ENCODE data around the gene UBE3C.
A peak's percentile ranks its signal among the peaks of the same experiment; 100 is the strongest.

Gene UBE3C

GRCh38 chr7:157309988-157310668 is 171.4 kb downstream of the UBE3C start:
- no peaks in the 10 kb centered on the region for H3K27me3 Mint-ChIP-seq
- H3K4me3 Mint-ChIP-seq: no peak overlapping the region
- no peak overlapping the region for H3K27ac Mint-ChIP-seq

GRCh38 chr7:157310676-157311185 is 172.0 kb downstream of the UBE3C start:
- H3K27me3 Mint-ChIP-seq: no peaks in the 10 kb centered on the region
- H3K4me1 Mint-ChIP-seq (ENCODE audit: low read depth): peaks cover 23% of the 10 kb centered on the region
- H3K9me3 Mint-ChIP-seq: no peaks in the 10 kb centered on the region
- no peak overlapping the region for H3K4me3 Mint-ChIP-seq
- no peak for DNase-seq
- peak overlapping the region; percentile 20 for H3K27ac Mint-ChIP-seq
- no peaks in the 10 kb centered on the region for H3K36me3 Mint-ChIP-seq (ENCODE audit: low read depth)

More at GRCh38 chr7:157309988-157310668, 171.4 kb downstream of the UBE3C start:
- DNase-seq: no peak
- no peaks in the 10 kb centered on the region for H3K9me3 Mint-ChIP-seq
- H3K36me3 Mint-ChIP-seq (ENCODE audit: low read depth): no peaks in the 10 kb centered on the region
- H3K4me1 Mint-ChIP-seq (ENCODE audit: low read depth): peaks cover 23% of the 10 kb centered on the region

DNA sequence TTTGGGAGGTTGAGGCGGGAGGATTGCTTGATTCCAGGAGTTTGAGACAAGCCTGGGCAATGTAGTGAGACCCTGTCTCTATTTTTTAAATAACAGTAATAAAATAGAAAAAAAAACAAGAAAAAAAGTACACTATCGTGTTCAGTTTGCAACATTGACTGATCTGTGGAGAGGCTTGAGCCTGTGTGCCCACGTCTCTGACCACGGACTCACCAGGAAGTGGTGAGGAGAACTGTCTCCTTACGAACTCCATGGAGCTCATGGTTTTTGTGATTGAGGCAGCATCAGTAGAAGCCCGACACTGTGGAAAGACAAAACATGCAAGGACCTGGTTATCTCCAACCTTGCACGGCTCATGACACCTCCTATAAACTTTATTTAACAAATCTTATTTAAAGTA is 174.2 kb downstream of the UBE3C start:
- no peak for DNase-seq
- Mint-ChIP-seq H3K27ac (no peak overlapping the region), H3K4me3 (no peak overlapping the region)

GRCh38 chr7:157313645-157314044 is 174.9 kb downstream of the UBE3C start:
- H3K9me3 Mint-ChIP-seq: no peaks in the 10 kb centered on the region
- H3K4me1 Mint-ChIP-seq (ENCODE audit: low read depth): peaks cover 17% of the 10 kb centered on the region
- no peak overlapping the region for H3K4me3 Mint-ChIP-seq
- no peaks in the 10 kb centered on the region for H3K27me3 Mint-ChIP-seq
- DNase-seq: no peak
- no peak overlapping the region for H3K27ac Mint-ChIP-seq
- H3K36me3 Mint-ChIP-seq (ENCODE audit: low read depth): no peaks in the 10 kb centered on the region

More for the DNA sequence above, 174.2 kb downstream of the UBE3C start:
- H3K27me3 Mint-ChIP-seq: no peaks in the 10 kb centered on the region
- no peaks in the 10 kb centered on the region for H3K9me3 Mint-ChIP-seq
- no peaks in the 10 kb centered on the region for H3K36me3 Mint-ChIP-seq (ENCODE audit: low read depth)
- peaks cover 10% of the 10 kb centered on the region for H3K4me1 Mint-ChIP-seq (ENCODE audit: low read depth)

GRCh38 chr7:157318015-157318706 is 179.4 kb downstream of the UBE3C start:
- H3K4me3 Mint-ChIP-seq: no peak overlapping the region
- H3K9me3 Mint-ChIP-seq: no peaks in the 10 kb centered on the region
- H3K27ac Mint-ChIP-seq: peak overlapping the region; percentile 71
- DNase-seq: no peak
- H3K27me3 Mint-ChIP-seq: no peaks in the 10 kb centered on the region
- H3K4me1 Mint-ChIP-seq (ENCODE audit: low read depth): peaks cover 12% of the 10 kb centered on the region
- H3K36me3 Mint-ChIP-seq (ENCODE audit: low read depth): no peaks in the 10 kb centered on the region

Measured in activated T-cell treated with anti-CD3 and anti-CD28 coated beads, Interleukin-2, amount 50 U/mL, for 24 hours (primary cell).